HEK293 (cell line): ENCODE results near the gene GRAMD1B.

Experiments
- CTCF ChIA-PET: fragments of 350-600 bp; formaldehyde crosslinking; extraction: SDS; loops from one replicate; lab custom pipeline; 2021; ENCODE audit warnings: antibody characterized with exemption; lab: Yijun Ruan, JAX
- POLR2A ChIA-PET: fragments of 300-600 bp; formaldehyde crosslinking; extraction: SDS; loops from one replicate; lab custom pipeline; 2020; ENCODE audit warnings: antibody characterized with exemption, inconsistent platforms; lab: Yijun Ruan, JAX
- H3K27ac ChIP-seq: fragments of 200-500 bp; sonication (Bioruptor generic); 2 replicates; pipeline ENCODE4 v1.5.1; 2014; ENCODE audit warnings: low read depth, low read length, control low read depth, inconsistent platforms; ENCODE audit errors: extremely low read depth
- H3K36me3 ChIP-seq, 2 experiments: fragments of 200-500 bp in 1 of 2; sonication (Bioruptor generic) in 1 of 2; 1 replicate in 1 of 2; 2 replicates in 1 of 2; pipeline ENCODE4 v1.5.1; 2014 to 2017; ENCODE audit warnings: inconsistent platforms in 2 of 2, low read length in 2 of 2; ENCODE audit not compliant: control insufficient read depth in 2 of 2, insufficient read depth in 1 of 2
- H3K4me1 ChIP-seq: fragments of 200-500 bp; sonication (Bioruptor generic); 2 replicates; pipeline ENCODE4 v1.5.1; 2014; ENCODE audit warnings: mild to moderate bottlenecking, low read length, inconsistent platforms; ENCODE audit not compliant: control insufficient read depth, insufficient read depth
- H3K4me3 ChIP-seq: 2 replicates; pipeline ENCODE4 v1.5.1; 2011; ENCODE audit warnings: low read depth, mild to moderate bottlenecking, control low read depth, low read length, moderate library complexity
- H3K9me3 ChIP-seq: fragments of 200-500 bp; sonication (Bioruptor generic); 2 replicates; pipeline ENCODE4 v1.5.1; 2014; ENCODE audit warnings: low read depth, low read length, inconsistent platforms; ENCODE audit not compliant: control insufficient read depth, insufficient read depth
- INSM2 ChIP-seq: fragments of 450-650 bp; formaldehyde crosslinking; IDR thresholded peaks from 2 replicates; pipeline ENCODE4 v1.5.1; 2016; ENCODE audit warnings: missing biosample characterization, missing genetic modification characterization
- MZF1 ChIP-seq: fragments of 450-650 bp; formaldehyde crosslinking; IDR thresholded peaks from 2 replicates; pipeline ENCODE4 v1.5.1; 2017; ENCODE audit warnings: missing biosample characterization, missing genetic modification characterization, borderline replicate concordance
- ZNF148 ChIP-seq: fragments of 450-650 bp; formaldehyde crosslinking; IDR thresholded peaks from 2 replicates; pipeline ENCODE4 v1.5.0; 2017; ENCODE audit warnings: missing biosample characterization, missing genetic modification characterization, borderline replicate concordance
- ZNF248 ChIP-seq: fragments of 450-650 bp; formaldehyde crosslinking; IDR thresholded peaks from 2 replicates; pipeline ENCODE4 v1.5.1; 2017; ENCODE audit warnings: missing biosample characterization, missing genetic modification characterization
- ZNF600 ChIP-seq: fragments of 450-650 bp; formaldehyde crosslinking; IDR thresholded peaks from 2 replicates; pipeline ENCODE4 v1.5.1; 2016; ENCODE audit warnings: missing biosample characterization, missing genetic modification characterization
- ZNF626 ChIP-seq: fragments of 450-650 bp; sonication (Bioruptor Pico); formaldehyde crosslinking; IDR thresholded peaks from 2 replicates; pipeline ENCODE4 v1.5.1; 2018; ENCODE audit warnings: missing biosample characterization, missing genetic modification characterization, inconsistent platforms
- ZNF776 ChIP-seq: fragments of 450-650 bp; formaldehyde crosslinking; IDR thresholded peaks from 2 replicates; pipeline ENCODE4 v1.5.0; 2017; ENCODE audit warnings: missing biosample characterization, missing genetic modification characterization, borderline replicate concordance
- ZNF843 ChIP-seq: fragments of 450-650 bp; formaldehyde crosslinking; IDR thresholded peaks from 2 replicates; pipeline ENCODE4 v1.5.1; 2016; ENCODE audit warnings: missing biosample characterization, missing genetic modification characterization
- ZSCAN30 ChIP-seq: fragments of 450-650 bp; IDR thresholded peaks from 2 replicates; pipeline ENCODE4 v1.5.1; 2018; ENCODE audit warnings: missing biosample characterization, mild to moderate bottlenecking, missing genetic modification characterization, moderate library complexity
- TF ChIP-seq, protein P1 (sequence below): fragments of 450-650 bp; formaldehyde crosslinking; IDR thresholded peaks from 2 replicates; pipeline ENCODE4 v1.5.1; 2017; ENCODE audit warnings: missing biosample characterization, missing genetic modification characterization
- TF ChIP-seq, protein P2 (sequence below): fragments of 450-650 bp; formaldehyde crosslinking; IDR thresholded peaks from 2 replicates; pipeline ENCODE4 v1.5.1; 2017; ENCODE audit warnings: missing biosample characterization, missing genetic modification characterization
- TF ChIP-seq, protein P3 (sequence below): fragments of 450-650 bp; formaldehyde crosslinking; IDR thresholded peaks from 2 replicates; pipeline ENCODE4 v1.5.1; 2016; ENCODE audit warnings: missing biosample characterization, missing genetic modification characterization

Gene GRAMD1B

GRCh38 chr11:123443851-123444623, 14.0 kb downstream of the GRAMD1B start (continued):
- TF ChIP-seq ZNF148 (tag by site-specific recombination) (no peak), ZNF248 (no peak), ZSCAN30 (tag by site-specific recombination) (no peak), ZNF776 (no peak), ZNF843 (tag by site-specific recombination) (no peak)

DNA sequence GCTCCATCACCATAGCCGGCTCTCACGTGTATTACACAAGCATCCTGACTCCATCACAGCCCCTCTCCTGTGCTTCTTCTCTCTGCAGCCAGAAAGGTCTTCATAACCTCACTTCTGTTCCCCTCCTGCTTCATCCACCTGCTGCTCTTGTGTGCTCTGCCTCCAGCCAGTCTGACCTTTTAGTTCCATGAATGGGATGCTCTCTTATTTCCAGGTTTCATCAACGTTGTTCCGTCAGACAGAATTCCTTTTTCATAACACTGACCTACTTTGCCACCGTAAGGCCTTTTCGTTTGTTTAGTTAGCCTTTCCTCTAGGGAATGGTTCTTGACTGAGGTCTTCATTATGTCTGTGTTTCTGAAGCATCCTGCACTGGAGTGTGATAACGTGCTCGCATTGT, 18.8 kb downstream of the GRAMD1B start:
- H3K4me1 ChIP-seq, result 0 out of 2 replicates have a peak, but pooled peaks cover 2% of the 10 kb centered on the region

More for the DNA sequence above, 18.8 kb downstream of the GRAMD1B start:
- H3K4me3 ChIP-seq, result no peak overlapping the region
- peaks cover 0 to 8% of the 10 kb centered on the region in 2 experiments; a peak in 2 of 3 replicates for H3K36me3 ChIP-seq
- ChIA-PET POLR2A (no interaction called here), CTCF (interaction anchor here (1.0 kb wide), 2 partner anchors 10 to 41 kb away, joined by 3 to 4 read pairs; no protein-coding TSS in a partner anchor)
- no peak overlapping the region for H3K27ac ChIP-seq
- no peaks in the 10 kb centered on the region for H3K9me3 ChIP-seq
- TF ChIP-seq, protein P1, sequence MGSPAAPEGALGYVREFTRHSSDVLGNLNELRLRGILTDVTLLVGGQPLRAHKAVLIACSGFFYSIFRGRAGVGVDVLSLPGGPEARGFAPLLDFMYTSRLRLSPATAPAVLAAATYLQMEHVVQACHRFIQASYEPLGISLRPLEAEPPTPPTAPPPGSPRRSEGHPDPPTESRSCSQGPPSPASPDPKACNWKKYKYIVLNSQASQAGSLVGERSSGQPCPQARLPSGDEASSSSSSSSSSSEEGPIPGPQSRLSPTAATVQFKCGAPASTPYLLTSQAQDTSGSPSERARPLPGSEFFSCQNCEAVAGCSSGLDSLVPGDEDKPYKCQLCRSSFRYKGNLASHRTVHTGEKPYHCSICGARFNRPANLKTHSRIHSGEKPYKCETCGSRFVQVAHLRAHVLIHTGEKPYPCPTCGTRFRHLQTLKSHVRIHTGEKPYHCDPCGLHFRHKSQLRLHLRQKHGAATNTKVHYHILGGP (tag by site-specific recombination), result no peak
- no peak for TF ChIP-seq INSM2 (tag by site-specific recombination)
- TF ChIP-seq ZNF600 (tag by site-specific recombination), result peak; percentile 75
- TF ChIP-seq, protein P2, sequence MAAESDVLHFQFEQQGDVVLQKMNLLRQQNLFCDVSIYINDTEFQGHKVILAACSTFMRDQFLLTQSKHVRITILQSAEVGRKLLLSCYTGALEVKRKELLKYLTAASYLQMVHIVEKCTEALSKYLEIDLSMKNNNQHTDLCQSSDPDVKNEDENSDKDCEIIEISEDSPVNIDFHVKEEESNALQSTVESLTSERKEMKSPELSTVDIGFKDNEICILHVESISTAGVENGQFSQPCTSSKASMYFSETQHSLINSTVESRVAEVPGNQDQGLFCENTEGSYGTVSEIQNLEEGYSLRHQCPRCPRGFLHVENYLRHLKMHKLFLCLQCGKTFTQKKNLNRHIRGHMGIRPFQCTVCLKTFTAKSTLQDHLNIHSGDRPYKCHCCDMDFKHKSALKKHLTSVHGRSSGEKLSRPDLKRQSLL, result peak; percentile 58; the same call in 1 of the 2 replicates
- TF ChIP-seq, protein P3, sequence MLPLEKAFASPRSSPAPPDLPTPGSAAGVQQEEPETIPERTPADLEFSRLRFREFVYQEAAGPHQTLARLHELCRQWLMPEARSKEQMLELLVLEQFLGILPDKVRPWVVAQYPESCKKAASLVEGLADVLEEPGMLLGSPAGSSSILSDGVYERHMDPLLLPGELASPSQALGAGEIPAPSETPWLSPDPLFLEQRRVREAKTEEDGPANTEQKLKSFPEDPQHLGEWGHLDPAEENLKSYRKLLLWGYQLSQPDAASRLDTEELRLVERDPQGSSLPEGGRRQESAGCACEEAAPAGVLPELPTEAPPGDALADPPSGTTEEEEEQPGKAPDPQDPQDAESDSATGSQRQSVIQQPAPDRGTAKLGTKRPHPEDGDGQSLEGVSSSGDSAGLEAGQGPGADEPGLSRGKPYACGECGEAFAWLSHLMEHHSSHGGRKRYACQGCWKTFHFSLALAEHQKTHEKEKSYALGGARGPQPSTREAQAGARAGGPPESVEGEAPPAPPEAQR (tag by site-specific recombination), result no peak
- no peak for TF ChIP-seq ZNF626 (tag by site-specific recombination)
- no peak for TF ChIP-seq MZF1 (tag by site-specific recombination)
